GM13977 (cell line): ENCODE measurements around the gene TMEM87B.
"Not testable (repeated sequence)": the region's sequence is repeated elsewhere in the genome, so short reads cannot be mapped to it uniquely, and the experiment has no call there.

Experiments
- DNase-seq: peaks from one replicate; pipeline ENCODE4 v3.0.0; 2012; ENCODE audit warnings: low spot score
- CTCF ChIP-seq: IDR thresholded peaks from 2 replicates; pipeline ENCODE4 v1.5.1; 2012; ENCODE audit warnings: mild to moderate bottlenecking, control low read depth; ENCODE audit not compliant: insufficient read depth; ENCODE audit errors: extremely low read depth, missing control alignments
- in situ Hi-C: fragments of 300-500 bp; cut with MboI; formaldehyde crosslinking; loops from one replicate; pipeline ENCODE4 v1.12.0; 2022; ENCODE audit warnings: low sequenced_read_pairs, low pct_unique_long_range_greater_than_20kb, mixed read lengths, inconsistent platforms; ENCODE audit not compliant: unreplicated experiment

Gene TMEM87B

GRCh38 chr2:112062894-112063293 is 7.8 kb downstream of the TMEM87B start:
- TF ChIP-seq CTCF, result no peak
- in situ Hi-C loops, result no loop called here

GRCh38 chr2:112065486-112065885 is 10.4 kb downstream of the TMEM87B start:
- in situ Hi-C loops, result no loop called here
- no peak for DNase-seq
- TF ChIP-seq CTCF, result no peak

More at GRCh38 chr2:112062894-112063293, 7.8 kb downstream of the TMEM87B start:
- DNase-seq, result no peak

GRCh38 chr2:112065966-112066365 is 10.9 kb downstream of the TMEM87B start:
- TF ChIP-seq CTCF, result no peak
- in situ Hi-C loops, result no loop called here
- DNase-seq, result peak; percentile 40

GRCh38 chr2:112069794-112070193 is 14.7 kb downstream of the TMEM87B start:
- in situ Hi-C loops, DNase-seq: not testable (repeated sequence)

GRCh38 chr2:112073875-112074274 is 18.8 kb downstream of the TMEM87B start:
- DNase-seq, result no peak

GRCh38 chr2:112074506-112074905 is 19.4 kb downstream of the TMEM87B start:
- no peak for TF ChIP-seq CTCF
- DNase-seq, result no peak
- in situ Hi-C loops, result no loop called here

More at GRCh38 chr2:112073875-112074274, 18.8 kb downstream of the TMEM87B start:
- in situ Hi-C loops, result no loop called here
- no peak for TF ChIP-seq CTCF

- DNase-seq, result no peak
- no peak for TF ChIP-seq CTCF
- in situ Hi-C loops, result no loop called here
These were observed 20.6 kb downstream of the TMEM87B start for GRCh38 chr2:112075490-112076260.
